B cell (primary cell): Measurements from ENCODE around the gene ANGPTL2.

Experiments
- EZH2 ChIP-seq: IDR thresholded peaks from 2 replicates; pipeline ENCODE4 v1.6.1; 2012; ENCODE audit warnings: borderline replicate concordance, low read depth, mild to moderate bottlenecking, moderate library complexity, low read length; ENCODE audit not compliant: insufficient read depth, poor library complexity, severe bottlenecking
- TF ChIP-seq, protein P1 (sequence below): fragments of 200-600 bp; IDR thresholded peaks from one replicate; pipeline ENCODE4 v1.8.0; 2022; ENCODE audit warnings: antibody characterized with exemption, mild to moderate bottlenecking

DNA sequence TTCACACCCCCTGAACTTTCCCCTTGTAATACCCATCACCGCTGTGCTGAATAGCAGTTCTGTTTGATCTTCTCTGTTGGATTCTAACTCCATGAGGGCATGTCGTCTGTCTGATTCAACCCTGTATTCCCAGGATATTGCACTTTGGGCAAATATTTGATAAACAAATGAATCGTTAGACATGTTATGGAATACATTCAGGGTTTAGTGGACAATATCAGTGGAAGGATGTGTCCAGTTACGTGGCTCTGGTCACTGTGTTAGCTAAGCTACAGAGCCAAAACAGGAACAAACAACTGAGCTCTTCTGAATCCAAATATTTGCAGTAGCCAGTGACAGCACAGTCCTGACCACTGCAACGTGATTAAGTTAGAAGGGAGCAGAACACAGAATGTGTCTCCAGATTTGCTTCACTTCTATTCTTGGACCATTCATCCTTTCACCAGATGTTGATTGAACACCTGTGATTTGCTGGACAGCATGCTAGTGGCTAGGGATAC, 13.2 kb downstream of the ANGPTL2 start:
- TF ChIP-seq, protein P1, sequence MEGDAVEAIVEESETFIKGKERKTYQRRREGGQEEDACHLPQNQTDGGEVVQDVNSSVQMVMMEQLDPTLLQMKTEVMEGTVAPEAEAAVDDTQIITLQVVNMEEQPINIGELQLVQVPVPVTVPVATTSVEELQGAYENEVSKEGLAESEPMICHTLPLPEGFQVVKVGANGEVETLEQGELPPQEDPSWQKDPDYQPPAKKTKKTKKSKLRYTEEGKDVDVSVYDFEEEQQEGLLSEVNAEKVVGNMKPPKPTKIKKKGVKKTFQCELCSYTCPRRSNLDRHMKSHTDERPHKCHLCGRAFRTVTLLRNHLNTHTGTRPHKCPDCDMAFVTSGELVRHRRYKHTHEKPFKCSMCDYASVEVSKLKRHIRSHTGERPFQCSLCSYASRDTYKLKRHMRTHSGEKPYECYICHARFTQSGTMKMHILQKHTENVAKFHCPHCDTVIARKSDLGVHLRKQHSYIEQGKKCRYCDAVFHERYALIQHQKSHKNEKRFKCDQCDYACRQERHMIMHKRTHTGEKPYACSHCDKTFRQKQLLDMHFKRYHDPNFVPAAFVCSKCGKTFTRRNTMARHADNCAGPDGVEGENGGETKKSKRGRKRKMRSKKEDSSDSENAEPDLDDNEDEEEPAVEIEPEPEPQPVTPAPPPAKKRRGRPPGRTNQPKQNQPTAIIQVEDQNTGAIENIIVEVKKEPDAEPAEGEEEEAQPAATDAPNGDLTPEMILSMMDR, result no peak
- no peak for TF ChIP-seq EZH2
